Retina (tissue), 1 donor: ENCODE results near the gene UBALD2.
"Not testable (repeated sequence)": the region's sequence is repeated elsewhere in the genome, so short reads cannot be mapped to it uniquely, and the experiment has no call there.

Source experiments
- DNase-seq: peaks from one replicate; pipeline ENCODE4 v3.0.0-alpha.2; 2016

Gene UBALD2

DNA sequence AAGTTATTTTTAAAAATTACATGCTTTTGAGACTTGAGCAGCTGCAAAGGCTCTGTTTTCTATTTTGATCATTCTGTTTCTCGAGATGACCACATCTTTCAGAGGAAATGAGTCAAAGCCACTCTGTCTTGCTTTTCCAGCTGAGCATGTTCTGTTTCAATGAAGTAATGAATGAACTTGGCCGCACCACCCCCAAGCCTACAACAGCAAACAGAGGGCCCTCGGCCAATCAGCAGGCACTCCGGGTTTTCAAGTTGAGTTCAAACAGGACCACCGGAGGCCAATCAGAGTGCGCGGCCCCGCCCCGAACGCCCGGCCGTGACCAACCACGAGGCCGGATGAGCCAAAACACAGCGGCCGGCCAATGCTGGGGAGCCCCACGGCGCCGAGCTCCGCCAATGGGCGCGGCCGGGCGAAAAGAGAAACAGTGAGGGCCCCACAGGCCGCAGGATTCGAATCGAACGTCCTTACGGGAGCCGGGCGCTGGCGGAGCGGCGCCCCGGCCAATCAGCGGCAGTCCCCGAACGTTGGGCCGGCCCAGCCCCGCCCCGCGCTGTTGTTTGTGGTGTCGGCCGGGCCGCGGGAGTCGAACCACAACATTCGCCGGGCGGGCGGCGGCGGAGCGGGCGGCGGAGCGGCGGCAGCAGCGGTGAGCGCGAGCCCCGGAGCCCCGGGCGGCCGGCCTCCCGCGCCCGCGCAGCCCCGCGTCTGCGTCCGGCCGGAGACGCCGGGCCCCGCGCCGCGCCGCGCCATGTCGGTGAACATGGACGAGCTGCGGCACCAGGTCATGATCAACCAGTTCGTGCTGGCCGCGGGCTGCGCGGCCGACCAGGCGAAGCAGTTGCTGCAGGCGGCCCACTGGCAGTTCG is at the start of gene UBALD2:
Gene UBALD2 (plus strand): TSS at position 594 of the 869 bp plus-strand sequence. CDS start 158 bp downstream, at position 752.
- peak; percentile 99 for DNase-seq

DNA sequence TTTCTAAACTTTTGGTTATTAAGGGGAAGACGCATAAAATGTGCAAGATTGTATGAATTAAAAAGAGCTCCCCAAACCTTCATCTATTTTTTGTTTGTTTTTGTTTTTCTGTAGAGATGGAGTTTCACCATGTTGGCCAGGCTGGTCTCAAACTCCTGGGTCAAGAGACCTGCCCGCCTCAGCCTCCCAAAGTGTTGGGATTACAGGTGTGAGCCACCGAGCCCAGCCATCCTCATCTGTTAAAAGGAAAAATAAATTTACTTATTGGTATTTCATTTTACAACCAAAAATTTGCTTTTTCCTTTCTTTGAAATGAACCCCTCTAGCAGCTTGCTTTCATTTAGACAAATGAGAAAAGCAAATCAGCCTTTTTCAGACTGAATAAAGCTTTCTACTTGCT is 48.1 kb upstream of the UBALD2 start:
- no peak for DNase-seq

DNA sequence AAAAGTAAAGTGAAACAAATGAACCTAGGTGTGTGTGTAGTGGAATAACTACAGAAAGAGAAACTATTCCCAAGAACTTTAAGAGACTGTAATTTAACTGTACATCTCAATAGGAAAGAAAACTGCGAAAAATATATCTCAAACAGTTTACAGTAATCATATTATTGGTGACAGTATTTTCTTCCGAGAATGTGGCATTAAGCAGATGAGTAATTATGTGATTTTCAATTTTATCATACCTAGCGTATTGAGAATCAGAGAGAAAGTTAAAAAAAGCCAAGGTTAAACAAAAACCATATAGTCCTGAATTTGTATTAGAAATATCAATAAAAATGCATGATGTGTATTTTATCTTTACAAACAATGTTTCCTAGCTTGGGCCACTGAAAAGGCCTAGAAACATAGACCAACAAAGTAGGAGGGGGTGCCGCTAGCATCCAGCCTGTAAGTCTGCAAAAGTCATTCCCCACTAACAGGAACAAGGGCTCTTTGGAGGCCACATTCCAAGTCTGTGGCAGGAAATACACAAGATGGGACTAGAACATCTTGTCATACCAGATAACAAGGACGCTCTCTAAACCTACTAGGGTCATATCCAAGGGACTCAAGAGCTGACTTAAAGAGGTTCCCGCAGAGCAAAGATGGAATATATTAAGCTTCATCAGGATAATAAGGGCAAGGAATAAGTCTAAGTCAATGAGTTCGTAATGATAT is 45.3 kb upstream of the UBALD2 start:
- DNase-seq: no peak

DNA sequence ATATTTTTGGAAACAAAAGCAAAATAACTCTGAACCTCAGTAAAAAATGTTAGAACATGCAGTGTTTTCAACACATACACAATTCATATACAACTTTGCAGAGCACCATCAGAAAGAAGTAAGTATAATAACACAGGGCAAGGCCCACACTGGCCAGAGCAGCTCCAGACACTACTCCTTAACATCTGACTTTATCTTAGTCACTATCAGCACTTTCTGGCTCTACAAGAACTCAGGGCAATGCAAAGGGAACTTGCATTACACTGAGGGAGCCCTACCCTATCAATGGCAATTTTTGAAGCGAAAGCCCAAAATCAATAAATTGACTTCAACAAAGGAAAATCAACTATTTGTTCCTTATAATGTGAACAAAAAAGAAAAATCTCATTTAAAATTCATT is 41.3 kb upstream of the UBALD2 start:
- DNase-seq: no peak

DNA sequence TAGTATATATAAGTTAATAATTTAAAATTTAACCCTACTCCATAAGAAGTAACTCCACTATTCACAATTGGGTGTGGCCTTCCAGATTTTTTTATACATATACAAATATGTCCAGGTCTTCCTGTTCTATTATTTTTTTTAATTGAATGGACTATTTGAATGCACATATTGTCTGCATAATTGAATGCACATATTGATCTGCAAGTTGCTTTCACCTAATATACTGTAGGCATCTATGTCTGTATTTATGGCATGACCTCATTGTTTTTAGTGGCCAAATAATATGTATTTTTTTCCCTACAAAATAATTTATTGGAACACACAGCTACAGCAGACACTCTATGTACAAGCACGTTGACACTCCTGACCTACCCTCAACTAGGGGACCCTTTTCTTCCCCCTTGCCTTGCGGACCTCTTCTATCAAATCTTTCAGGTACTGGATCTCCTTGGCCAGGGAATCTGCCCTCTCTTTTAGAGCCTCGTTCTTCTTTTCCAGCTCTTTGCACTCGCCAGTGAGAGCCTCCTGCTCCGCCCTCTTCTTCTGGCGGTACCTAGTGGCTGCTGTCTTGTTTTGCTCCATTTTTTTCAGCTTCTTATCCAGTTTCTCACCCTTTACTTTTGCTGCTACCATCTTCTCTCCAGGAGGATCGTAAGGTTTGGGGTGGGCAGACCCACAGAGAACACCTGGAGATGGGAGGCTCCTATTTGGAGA is 39.6 kb upstream of the UBALD2 start:
- DNase-seq: not testable (repeated sequence)

DNA sequence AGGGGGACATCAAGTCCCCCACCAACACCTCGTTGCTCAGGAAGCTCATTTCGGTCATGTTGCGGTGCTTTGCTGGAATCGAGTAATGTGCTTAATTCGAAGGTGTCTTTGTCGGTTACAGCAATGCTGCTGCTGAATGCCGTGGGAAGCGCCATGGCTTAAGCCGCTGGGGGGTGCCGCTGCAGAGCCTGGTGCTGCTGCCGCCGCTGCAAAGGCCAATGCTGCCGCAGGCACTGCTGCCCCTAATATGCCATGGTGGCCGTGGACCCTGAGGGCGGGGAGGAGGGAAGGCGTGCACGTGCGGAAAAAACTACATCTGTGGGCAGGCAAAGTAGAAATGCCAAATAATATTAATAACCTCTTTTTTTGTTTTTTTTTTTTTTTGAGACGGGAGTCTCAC is 38.4 kb upstream of the UBALD2 start:
- DNase-seq: not testable (repeated sequence)

DNA sequence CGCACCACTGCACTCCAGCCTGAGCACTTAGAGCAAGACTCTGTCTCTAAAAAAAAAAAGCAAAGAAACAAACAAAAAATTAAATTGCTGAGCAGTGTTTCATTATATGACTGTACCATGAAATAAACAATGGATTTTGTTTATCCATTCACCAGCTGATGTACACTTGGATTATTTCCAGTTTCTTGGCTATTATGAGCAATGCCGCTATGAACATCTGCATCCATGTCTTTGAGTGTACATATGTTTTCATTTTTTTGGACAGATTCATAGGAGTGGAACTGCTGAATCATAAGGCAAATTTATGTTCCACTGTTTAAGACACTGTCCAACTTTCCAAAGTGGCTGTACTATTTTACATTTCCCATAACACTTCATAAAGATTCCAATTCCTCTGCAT is 32.8 kb upstream of the UBALD2 start:
- no peak for DNase-seq

DNA sequence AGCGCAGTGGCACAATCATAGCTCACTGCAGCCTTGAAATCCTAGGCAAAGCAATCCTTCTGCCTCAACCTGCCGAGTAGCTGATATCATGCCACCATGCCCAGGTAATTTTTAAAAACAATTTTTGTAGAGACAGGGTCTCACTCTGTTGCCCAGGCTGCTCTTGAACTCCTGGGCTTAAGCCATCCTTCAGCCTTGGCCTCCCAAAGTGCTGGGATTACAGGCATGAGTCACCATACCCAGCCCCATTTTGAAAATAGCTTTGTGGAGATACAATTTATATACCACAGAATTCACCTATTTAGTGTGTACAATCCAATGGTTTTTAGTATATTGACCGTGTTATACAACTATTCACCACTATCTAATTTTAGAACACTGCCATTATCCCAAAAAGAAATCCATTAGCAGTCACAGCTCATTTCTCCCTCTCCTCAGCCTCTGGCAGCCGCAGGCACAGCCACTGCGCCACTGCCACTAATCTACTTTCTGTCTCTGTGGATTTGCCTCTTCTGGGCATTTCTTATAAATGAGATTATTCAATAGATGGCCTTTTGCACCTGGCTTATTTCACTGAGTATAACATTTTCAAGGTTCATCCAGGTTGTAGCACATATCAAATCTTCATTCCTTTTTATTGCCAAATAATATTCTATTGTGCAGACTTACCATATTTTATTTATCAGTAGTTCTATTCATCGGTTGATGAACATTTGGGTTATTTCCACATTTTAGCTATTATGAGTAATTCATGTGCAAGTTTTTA is 31.4 kb upstream of the UBALD2 start:
- DNase-seq: no peak

DNA sequence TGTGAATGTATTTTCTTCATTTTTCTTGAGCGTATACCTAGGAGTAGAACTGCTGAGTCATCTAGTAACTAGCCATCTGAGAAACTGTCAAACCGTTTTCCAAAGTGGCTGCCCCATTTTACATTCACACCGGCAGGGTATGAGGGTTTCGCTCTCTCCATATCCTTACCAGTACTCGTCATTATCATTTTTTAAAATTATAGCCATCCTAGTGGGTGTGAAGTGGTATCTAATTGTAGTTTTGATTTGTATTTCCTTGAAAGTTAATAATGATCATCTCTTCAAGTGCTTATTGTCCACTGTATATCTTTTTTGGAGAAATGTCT is 30.8 kb upstream of the UBALD2 start:
- no peak for DNase-seq

DNA sequence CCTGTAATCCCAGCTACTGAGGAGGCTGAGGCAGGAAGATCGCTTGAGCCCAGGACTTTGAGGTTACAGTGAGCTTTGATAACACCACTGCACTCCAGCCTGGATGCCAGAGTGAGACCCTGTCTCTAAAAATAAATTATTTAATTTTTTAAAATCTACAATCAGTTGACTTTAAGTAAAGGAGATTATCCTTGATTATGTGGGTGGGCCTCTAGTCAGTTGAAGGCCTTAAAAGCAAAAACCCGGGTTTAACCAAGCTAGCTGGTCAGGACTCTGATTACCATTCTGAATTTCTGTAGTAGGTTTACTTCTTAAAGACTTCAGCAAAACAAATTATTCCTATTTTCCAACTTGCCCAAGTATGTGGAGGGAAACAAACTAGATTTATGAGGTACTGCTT is 29.3 kb upstream of the UBALD2 start:
- no peak for DNase-seq

DNA sequence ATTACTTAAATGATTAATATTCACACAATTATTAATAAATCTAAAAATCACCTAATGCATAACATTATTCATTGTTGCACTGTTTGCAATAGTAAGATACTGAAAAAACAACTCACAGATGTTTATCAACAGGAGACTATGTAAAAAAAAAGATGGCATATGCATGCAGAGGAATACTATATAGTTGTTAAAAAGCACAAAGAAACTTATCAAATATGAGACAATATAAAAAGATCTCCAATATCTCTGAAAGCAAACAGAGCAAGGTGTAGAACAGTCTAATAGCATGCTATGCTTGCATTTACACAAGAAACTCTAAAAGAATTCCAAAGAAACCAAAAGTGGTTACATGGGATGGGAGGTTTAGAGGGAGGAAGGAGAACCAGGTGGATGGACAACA is 28.5 kb upstream of the UBALD2 start:
- no peak for DNase-seq

DNA sequence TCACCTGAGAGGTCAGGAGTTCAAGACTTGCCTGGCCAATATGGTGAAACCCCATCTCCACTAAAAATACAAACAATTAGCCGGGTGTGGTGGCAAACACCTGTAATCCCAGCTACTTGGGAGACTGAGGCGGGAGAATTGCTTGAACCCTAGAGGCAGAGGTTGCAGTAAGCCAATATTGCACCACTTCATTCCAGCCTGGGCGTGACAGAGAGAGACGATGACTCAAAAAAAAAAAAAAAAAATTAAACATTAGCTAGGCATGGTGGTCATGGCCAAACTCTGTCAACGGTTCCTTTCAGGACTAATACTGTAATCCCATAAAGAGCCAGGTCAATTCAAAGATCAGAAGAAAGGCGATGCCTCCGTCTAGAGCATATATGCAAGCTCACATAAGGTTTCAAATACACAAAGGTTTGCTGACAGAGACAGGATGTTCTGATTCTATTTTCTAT is 27.3 kb upstream of the UBALD2 start:
- DNase-seq: no peak

DNA sequence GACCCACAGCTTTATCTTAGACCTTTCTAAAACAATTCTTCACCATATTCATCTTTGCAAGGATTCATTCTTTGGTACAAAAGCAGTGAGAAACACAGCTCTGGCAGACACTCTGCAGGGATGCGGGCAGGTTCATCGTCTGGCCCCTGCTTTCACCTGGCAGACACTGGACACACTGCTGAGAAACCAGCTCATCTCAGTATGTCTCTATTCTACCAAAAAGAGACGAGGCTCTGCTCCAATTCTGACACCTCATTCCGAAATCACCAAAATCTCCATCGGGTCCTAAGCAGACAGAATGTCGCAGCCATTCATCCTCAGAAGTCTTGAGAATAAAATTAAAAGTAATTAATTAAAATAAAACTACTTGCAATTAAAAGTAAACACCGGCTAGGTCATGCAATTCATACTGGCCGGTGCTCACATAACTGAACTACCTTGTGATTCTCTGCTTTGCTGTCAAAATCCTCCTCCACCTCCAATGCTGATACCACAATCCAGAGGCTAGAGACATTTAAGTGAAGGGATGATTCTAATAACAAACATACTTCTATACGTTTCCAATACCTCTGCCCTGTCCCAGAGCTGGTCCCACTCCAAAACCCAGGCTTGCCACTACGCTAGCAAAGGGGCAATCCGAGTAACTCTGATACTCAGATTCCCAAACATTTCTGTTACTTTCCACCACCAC is 26.2 kb upstream of the UBALD2 start:
- DNase-seq: no peak

DNA sequence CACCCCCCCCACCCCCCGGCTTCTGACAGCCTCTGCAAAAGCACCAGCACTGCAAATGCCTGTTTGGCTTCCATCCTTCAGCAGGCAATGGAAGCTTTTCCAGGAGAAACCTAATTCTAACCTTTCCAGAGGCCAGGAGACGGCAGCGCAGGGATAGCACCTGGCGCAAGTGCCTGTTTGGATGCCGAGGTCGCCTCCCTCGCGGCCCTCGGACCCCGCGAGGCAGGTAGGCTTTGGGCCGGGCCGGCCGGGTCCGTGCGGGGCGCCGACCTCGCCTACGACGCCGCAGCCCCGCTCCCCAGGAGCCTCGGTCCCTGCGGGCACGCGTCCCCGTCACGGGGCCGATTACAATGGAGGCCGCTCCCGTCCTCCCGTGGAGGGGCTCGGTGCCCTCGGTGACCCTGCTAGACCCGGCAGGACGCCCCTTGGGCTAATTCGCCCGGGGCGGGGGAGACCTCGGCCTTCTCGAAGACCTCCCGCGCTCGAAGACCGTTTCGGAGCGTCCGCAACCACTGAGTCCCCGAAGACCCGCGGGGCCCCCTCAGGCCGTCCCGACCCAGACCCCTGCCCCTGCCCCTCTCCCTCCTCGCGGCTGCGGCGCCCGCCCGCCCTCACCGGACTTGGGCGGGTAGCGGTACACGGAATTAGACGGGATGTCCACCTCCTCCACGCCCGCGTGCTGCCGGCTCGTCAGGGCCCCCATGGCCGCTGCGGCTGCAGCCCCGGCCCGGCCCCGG is 25.4 kb upstream of the UBALD2 start:
- peak; percentile 78 for DNase-seq

DNA sequence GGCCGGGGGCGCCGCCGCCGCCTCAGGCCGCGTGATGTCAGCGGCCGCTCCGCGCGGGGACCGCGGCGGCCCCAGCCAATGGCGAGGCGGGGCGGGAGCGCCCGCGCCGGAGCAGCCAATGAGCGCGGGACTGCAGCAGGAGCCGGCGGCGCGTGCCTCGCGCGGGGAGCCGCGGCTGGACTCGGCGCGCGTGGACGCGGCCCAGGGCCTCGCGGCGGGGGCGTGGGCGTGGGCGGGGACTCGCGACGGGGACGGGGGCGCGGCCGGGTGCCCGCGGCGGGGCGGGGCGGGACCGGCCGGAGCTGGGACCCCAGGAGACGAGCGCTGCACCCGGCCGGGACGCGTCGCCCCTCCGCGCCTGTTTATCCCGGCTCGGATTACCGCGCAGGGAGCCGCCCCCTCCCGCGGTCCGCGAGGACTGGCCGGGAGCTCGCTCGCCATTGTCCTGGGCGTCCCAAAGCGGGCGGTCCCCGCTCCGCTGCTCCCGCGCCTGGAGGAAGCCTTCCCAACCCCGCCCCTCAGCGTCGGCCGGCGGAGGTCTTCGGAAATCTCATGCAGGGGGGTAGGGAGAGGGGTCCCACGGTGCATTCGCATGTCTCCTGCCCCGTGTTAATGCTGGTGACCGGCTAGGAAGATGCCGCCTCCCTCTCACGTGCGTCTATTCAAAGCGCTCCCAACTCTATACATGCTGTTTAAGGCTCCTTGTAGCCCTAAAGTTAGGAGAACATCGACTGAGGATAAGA is 24.5 kb upstream of the UBALD2 start, which contains the start of gene RNF157:
Gene RNF157 (minus strand): TSS at position 33 of the 743 bp plus-strand sequence. CDS start 253 bp downstream, outside the sequence.
- peak; percentile 86 for DNase-seq

DNA sequence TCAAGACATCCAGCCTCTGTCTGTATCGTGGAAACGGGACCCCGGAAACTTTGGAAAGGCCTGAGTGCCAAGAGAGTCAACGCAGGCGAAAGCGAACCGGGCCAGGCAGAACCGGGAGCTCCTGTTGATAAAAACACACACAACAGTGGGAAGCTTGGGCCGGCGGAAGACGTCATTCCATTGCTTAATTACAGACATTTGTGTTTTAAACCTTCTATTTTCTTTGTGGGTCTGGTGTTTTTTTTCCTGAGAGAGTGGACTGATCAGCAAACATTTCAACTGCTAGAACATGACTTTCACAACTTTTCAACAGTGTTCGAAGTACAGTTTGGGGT is 24.0 kb upstream of the UBALD2 start:
- no peak for DNase-seq

DNA sequence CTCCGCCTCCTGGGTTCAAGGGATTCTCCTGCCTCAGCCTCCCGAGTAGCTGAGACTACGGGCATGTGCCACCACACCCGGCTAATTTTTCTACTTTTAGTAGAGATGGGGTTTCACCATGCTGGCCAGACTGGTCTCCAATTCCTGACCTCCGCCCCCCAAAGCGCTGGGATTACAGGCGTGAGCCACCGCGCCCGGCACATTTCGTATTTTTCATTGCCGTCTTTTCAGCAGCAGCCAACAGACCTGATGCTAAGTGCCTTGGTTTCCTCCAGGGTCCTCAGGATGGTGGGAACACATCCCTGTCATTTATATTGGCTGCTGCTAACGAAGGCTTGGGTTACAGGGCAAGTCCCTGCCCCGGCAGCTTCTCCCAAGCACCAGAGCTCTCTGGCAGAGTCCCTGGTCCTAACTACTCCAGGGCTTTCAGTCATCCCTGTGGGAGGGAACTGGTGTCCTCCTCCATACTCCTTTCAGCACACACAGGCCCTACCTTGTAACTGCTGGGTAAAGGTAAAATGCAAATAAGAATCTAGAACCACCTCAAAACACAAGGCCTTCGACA is 23.4 kb upstream of the UBALD2 start:
- no peak for DNase-seq

DNA sequence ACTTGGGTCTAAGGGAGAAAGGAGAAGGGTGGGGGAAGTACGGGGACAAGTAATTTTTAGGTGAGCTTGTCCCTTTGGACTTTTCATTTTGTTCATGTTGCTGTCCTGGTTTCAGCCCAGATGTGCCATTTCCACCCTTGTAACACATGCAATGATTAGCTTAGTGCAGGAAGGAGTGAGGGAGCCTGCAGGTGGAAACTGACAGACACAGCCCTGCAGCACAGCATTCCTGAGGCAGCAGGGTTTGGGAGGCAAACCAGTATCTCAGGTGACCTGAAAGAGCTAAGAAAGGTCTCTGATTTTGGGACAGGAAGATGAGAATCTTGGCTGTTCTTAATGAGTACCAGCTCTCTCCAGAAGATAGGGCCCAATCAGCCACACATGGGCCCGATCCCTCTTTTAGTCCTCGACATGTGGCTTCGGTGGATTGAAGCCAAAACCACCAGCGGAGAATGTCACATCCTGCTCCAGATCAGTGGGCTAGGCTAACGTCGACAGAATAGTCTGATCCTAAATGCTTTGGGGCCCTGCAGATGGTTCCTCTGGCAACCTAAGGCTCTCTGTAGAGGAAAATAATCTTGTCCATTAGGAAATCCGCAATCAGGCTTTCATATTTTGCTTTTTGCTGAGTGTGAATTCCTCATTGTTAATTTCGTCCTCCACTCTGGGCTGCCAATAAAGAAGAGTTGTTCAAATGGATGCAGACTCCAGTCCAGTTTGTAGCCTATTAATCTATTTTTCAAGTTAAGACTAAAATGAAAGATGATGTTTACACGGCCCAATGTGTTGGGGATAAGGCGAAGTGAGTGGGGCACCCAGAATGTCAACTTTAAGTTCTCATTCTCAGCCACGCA is 21.1 kb upstream of the UBALD2 start:
- no peak for DNase-seq

DNA sequence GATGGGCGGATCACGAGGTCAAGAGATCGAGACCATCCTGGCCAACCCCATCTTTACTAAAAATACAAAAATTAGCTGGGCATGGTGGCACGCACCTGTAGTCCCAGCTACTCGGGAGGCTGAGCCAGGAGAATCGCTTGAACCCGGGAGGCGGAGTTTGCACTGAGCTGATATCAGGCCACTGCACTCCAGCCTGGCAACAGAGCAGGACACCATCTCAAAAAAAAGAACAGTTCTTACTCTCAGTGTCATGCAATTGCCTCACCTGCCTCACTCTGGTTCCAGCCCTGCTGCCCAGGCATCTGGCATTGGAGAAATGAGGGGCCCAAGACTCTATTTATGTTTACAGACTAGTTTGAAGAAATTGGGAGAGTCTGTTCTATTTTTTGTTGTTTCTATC is 20.4 kb upstream of the UBALD2 start:
- not testable (repeated sequence) for DNase-seq
